GM18507 (cell line): ENCODE data around the gene INHBB.

Experiments
- DNase-seq: peaks from one replicate; pipeline ENCODE4 v3.0.0; 2011; ENCODE audit warnings: low read depth; ENCODE audit not compliant: insufficient read length; ENCODE audit errors: extremely low spot score
- FAIRE-seq: peaks from 2 replicates; lab custom pipeline; 2011; peaks lifted over from hg19 to GRCh38; lab: Jason Lieb, UNC

The INHBB gene

GRCh38 chr2:120352696-120353590, 7.0 kb downstream of the INHBB start:
- FAIRE-seq, result no peak
- DNase-seq, result no peak

- no peak for FAIRE-seq
- DNase-seq, result no peak
These were observed 7.6 kb downstream of the INHBB start for GRCh38 chr2:120353591-120353898.

- FAIRE-seq (no peak), DNase-seq (no peak)
These were observed 8.0 kb downstream of the INHBB start for GRCh38 chr2:120353931-120354330.

- FAIRE-seq, result no peak
- no peak for DNase-seq
These were observed 8.5 kb downstream of the INHBB start for GRCh38 chr2:120354467-120354866.

GRCh38 chr2:120354935-120355779, 9.2 kb downstream of the INHBB start:
- FAIRE-seq (no peak), DNase-seq (no peak)

GRCh38 chr2:120355780-120356266, 9.9 kb downstream of the INHBB start:
- no peak for FAIRE-seq

GRCh38 chr2:120357768-120358167, 11.8 kb downstream of the INHBB start:
- FAIRE-seq (no peak), DNase-seq (no peak)

More at GRCh38 chr2:120355780-120356266, 9.9 kb downstream of the INHBB start:
- no peak for DNase-seq

- no peak for FAIRE-seq
- no peak for DNase-seq
These were observed 13.0 kb downstream of the INHBB start for GRCh38 chr2:120358734-120359465.

GRCh38 chr2:120360307-120360855, 14.4 kb downstream of the INHBB start:
- no peak for FAIRE-seq

GRCh38 chr2:120362926-120363325, 17.0 kb downstream of the INHBB start:
- FAIRE-seq, result no peak
- DNase-seq, result no peak

More at GRCh38 chr2:120360307-120360855, 14.4 kb downstream of the INHBB start:
- DNase-seq, result no peak

- no peak for FAIRE-seq
These were observed 19.4 kb downstream of the INHBB start for GRCh38 chr2:120365236-120365793.

GRCh38 chr2:120366698-120367097, 20.8 kb downstream of the INHBB start:
- FAIRE-seq (no peak), DNase-seq (no peak)

More at GRCh38 chr2:120365236-120365793, 19.4 kb downstream of the INHBB start:
- no peak for DNase-seq

- DNase-seq (no peak), FAIRE-seq (no peak)
These were observed 21.3 kb downstream of the INHBB start for GRCh38 chr2:120367221-120367620.

GRCh38 chr2:120367649-120368048, 21.7 kb downstream of the INHBB start:
- FAIRE-seq, result no peak
- DNase-seq, result no peak

GRCh38 chr2:120368086-120368485, 22.1 kb downstream of the INHBB start:
- FAIRE-seq (no peak), DNase-seq (no peak)

GRCh38 chr2:120369250-120369649, 23.3 kb downstream of the INHBB start:
- FAIRE-seq (no peak), DNase-seq (no peak)

GRCh38 chr2:120371969-120372625, 26.2 kb downstream of the INHBB start:
- DNase-seq (no peak), FAIRE-seq (no peak)

GRCh38 chr2:120372816-120373215, 26.9 kb downstream of the INHBB start:
- DNase-seq, result no peak
- FAIRE-seq, result no peak

- FAIRE-seq (no peak), DNase-seq (no peak)
These were observed 27.5 kb downstream of the INHBB start for GRCh38 chr2:120373424-120373823.
